ENCODE data around the gene C17orf67.

Gene C17orf67

DNA sequence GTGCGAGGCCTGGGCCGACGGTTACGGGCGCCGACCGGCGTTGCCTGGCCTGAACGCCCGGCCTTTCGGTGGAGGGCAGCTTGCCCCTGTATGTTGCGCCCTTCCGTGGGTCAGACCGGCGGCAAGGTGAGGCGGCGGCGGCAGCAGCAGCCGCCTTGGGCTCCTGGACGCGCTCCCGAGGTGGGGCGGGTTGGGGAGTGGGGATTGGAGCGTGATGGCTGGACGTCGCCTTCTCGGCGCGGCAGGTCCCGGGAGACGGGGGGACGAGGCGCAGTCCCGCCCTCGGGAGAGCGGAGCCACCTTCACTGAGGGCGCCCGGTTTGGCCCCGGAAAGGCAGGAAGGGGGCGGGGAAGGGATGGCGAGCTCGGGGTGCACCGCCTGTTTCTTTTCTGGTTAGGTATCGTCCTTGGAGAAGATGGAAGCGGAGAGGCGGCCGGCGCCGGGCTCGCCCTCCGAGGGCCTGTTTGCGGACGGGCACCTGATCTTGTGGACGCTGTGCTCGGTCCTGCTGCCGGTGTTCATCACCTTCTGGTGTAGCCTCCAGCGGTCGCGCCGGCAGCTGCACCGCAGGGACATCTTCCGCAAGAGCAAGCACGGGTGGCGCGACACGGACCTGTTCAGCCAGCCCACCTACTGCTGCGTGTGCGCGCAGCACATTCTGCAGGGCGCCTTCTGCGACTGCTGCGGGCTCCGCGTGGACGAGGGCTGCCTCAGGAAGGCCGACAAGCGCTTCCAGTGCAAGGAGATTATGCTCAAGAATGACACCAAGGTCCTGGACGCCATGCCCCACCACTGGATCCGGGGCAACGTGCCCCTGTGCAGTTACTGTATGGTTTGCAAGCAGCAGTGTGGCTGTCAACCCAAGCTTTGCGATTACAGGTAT lies 902 bp upstream of the C17orf67 start:
- DNase-seq (ENCODE audit: low read depth, low spot score) = no peak
- peak overlapping the region; percentile 68 for H3K4me3 ChIP-seq (ENCODE audit: low read length)

DNA sequence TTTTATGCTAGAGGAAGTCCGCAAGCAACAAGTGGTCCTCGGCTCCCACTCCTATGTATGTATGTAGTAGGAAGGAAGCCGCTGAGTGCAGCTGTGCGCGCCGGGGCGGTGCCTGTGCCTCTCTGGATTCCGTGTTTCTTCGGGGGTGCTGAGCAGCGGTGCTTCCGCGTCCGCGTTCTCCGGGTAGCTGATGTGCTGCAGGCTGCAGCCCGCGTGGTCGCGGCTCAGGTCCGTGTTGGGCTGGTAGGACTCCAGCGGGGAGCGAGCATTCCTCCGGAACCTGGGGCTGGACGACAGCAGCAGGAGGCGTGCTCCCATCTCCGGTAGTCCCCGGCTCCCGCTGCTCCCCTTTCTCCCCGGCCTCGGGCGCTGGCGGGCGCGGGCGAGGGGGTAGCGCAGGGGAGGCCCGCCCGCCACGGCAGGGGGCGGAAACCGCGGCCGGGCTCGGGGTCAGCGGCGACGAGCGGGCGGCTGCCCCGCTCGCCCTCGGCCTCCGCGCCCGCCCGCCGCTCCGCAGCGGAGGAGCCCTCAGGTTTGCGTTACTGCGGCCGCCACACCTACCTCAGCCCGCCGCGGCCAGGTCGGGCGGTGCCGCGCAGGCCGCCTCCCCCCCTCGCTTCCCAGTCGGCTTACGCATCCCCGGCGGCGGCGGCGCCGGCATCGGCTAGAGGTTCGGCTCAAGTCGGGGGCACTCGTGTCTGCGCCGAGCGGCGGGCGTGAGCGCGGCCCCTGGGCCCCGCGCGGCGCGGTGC lies 487 bp downstream of the C17orf67 start:
- peak overlapping the region; percentile 78 for H3K4me3 ChIP-seq (ENCODE audit: low read length)
- DNase-seq (ENCODE audit: low read depth, low spot score) = peak; percentile 67

DNA sequence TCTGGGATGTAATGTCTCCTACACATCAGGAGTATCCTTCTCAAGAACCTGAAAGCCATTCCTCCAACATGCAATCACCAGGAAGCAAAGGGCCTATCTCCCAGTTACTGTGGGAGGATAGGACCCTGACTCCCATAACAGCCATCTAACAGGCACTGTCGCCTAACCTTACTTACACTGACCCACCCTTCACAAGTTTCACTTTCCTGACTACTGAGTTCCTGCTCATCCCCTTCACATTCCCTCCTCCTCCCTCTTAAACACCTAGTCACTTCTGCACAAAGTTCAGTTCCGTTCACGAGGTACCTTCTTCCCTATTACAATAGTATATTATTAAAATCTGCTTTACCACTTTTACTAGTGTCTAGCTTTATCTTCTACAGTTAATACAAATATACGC lies 1.3 kb downstream of the C17orf67 start:
- DNase-seq (ENCODE audit: low read depth, low spot score) = no peak
- peak overlapping the region; percentile 78 for H3K4me3 ChIP-seq (ENCODE audit: low read length)

DNA sequence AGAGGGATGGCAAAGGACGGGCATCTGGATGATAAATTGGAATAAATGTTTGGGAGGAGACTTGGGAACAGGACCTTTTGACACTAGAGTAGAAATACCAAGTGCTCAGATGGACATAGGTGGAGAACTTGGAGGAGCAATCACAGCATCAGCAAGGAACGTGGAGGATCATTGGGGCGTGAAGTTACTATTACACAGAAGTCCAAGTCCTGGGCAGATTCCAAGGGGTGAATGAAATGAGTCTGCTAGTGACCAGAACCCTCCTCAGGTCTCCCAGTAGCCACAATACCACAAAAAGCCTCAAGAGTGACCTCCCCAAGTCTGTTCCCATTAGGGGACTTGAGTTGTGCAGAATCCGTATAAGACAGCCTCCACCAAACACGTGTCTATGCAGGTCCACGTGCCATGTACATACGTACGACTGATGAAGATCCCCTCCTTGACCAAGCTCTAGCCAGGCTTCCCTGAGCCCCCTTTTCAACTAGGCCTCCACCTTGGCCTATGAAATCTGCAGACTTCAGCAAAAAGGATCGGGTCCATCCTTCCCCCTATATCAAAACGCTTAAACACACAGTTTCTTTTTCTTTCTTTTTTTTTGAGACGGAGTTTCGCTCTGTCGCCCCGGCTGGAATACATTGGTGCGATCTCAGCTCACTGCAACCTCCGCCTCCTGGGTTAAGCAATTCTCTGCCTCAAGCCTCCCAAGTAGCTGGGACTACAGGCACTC lies 2.2 kb downstream of the C17orf67 start:
- DNase-seq (ENCODE audit: low read depth, low spot score) = no peak
- no peak overlapping the region for H3K4me3 ChIP-seq (ENCODE audit: low read length)

DNA sequence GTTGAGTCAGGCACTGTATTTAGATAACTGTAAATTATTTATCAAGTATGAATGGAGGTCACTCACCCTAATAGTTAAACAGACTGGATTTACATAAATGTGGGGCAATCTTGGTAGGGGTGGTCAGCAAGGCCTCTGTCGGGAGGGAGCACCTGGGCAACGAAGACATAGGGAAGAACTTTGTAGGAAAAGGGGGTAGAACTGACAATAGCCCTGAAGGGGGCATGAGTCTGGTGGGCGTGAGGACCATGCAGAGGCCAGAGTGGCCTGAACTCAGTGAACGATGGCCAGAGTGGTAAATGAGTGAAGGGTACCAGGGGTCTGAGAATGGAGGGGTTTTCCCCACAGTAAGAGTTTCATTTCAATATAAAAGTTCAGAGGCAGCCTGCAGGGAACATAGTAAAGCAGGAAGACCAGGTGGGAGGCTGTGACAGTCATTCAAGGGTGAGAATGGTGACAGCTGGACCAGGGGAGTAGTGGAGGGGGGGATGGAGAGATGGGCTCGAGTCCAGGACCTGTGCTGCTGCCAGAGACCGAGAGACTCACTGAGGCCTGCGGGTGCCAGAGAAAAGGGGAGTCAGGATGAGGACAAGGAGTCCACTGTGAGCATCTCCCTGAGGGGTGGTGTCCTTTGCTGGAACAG lies 2.9 kb downstream of the C17orf67 start:
- DNase-seq (ENCODE audit: low read depth, low spot score) = no peak
- no peak overlapping the region for H3K4me3 ChIP-seq (ENCODE audit: low read length)

DNA sequence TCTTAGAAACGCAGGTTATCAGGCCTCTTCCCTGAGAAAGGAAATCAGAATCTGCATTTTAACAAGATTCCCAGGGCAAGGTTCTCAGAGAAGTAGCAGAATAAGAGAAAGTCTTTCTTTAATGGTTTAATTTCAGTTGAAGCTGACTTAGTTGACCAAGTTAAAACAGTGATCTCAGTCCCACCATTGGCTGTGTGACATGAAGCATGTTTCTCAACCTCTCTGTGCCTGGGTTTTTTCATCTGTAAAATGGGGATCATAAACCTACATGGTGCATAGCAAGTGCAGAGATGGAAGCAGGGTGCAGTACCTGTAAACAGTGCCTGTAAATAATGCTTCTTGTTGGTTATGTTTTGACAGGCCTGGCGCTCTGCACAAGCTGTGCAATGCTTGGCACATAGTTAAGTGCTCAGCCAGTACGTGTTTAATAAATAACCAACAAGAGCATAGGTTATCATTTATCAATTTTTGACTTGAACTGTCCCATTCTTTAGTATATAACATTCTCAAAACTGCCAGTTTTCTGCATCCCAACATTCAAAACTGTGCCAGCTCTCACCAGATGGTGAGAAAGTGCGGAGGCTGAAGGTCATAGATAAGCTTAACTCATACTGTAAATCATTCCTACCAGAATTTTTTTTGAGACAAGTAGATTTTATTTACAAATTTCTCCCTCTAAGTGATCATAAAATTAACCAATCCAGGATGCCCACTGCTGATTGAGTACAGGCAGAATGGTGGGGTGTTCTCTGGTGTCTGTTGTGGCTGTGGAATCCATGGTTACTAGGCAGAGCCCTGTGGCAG lies 6.9 kb downstream of the C17orf67 start:
- H3K4me3 ChIP-seq (ENCODE audit: low read length) = no peak overlapping the region
- DNase-seq (ENCODE audit: low read depth, low spot score) = no peak

DNA sequence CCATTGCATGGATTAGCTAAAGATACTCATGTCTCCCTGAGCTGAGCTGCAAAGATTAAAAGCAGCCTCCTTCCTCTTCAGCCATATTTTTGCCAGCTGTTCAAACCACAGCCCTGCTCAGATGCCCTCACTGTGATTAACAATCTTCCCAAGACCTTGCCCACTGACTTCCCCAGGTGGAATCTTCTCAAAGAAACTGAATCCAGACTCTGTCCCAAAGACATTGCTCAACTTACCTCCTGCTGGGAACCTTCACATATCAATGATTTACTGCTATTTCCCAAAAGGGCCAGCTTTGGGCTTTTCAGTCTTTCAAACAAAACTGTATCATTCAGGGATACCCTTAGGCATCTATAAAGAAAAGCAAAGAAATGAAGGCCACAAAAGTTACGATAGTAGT lies 9.2 kb downstream of the C17orf67 start:
- DNase-seq (ENCODE audit: low read depth, low spot score) = no peak
- H3K4me3 ChIP-seq (ENCODE audit: low read length) = no peak overlapping the region

DNA sequence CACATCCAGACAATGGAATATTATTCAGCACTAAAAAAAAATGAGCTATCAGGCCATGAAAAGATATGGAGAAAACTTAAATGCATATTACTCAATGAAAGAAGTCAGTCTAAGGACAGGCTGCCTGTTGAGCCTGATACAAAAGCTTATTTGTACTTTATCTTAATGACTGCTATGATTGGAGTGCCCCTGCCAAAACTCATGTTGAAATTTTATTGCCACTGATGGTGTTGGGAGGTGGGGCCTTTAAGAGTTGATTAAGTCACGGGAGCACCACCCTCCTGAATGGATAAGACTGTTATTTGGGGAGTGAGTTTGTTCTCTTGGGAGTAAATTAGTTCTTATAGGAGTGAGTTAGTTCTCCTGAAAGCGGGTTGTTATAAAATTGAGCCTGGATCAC lies 9.9 kb downstream of the C17orf67 start:
- no peak for DNase-seq (ENCODE audit: low read depth, low spot score)

DNA sequence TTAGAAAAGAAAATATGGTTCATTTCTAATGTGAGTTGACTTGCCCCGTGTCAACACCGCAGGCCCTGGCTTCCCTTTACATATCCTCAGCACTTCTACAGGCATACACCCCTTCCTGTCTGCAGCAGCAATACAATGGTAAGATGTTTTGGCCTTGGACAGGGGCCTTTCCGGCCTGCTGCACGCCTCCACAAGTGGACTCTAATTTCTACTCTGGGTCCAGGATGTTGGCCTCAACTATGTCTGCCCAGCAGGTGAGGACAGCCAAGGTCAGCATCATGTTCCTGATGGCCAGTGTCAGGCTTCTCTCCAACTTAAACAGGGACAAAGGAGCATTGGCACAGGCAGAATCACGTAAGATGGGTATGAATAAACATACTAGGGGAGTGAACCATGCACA lies 11.0 kb downstream of the C17orf67 start:
- no peak overlapping the region for H3K4me3 ChIP-seq (ENCODE audit: low read length)
- no peak for DNase-seq (ENCODE audit: low read depth, low spot score)

More for the DNA sequence above, 9.9 kb downstream of the C17orf67 start:
- H3K4me3 ChIP-seq (ENCODE audit: low read length) = no peak overlapping the region

DNA sequence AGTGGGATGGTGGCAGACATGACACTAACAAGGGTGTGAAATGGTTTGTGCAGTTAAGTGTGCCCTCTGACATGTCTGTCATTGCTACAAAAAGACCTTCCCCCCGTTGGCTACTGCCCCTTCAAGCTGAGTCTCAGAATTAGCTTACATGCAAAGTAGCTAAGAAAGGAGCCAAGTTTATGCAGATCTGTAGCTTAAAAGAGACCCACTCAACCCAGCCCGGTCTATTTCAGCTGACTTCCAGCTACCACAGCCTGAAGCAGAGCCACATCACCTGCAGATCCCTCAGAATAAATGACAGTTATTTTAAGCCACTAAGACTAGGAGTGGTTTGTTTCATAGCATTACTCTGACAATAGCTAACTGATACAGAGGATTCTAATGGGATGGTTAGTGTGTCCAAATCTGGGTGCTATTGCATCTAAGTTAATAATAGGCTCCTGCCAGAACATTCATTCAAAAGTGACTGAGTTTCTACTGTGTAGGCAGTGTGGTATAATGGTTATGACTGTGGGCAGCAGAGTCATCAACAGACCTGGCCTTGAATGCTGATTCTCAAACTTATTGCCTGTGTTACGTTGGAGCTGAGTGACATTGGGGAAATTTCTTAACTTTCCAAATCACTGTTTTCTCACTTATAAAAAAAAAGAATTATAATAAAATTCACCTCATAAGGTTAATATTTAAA lies 11.7 kb downstream of the C17orf67 start:
- no peak overlapping the region for H3K4me3 ChIP-seq (ENCODE audit: low read length)
- peak; percentile 60 for DNase-seq (ENCODE audit: low read depth, low spot score)

DNA sequence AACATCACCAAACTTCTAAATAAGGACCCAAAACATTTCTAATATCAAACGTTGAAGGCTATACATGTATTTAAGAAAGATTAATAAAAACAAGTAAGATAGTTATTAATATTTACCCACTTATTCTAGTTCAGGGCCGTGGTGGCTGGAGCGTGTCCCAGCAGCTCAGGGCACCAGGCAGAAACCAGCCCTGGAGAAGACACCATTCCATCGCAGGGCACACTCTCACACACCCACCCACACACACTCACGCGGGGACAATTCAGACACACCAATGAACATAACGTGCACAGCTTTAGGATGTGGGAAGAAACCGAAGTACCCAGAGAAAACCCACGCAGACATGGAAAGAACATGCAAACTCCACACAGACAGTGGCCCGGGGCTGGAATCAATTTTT lies 13.5 kb downstream of the C17orf67 start:
- DNase-seq (ENCODE audit: low read depth, low spot score) = no peak
- no peak overlapping the region for H3K4me3 ChIP-seq (ENCODE audit: low read length)

DNA sequence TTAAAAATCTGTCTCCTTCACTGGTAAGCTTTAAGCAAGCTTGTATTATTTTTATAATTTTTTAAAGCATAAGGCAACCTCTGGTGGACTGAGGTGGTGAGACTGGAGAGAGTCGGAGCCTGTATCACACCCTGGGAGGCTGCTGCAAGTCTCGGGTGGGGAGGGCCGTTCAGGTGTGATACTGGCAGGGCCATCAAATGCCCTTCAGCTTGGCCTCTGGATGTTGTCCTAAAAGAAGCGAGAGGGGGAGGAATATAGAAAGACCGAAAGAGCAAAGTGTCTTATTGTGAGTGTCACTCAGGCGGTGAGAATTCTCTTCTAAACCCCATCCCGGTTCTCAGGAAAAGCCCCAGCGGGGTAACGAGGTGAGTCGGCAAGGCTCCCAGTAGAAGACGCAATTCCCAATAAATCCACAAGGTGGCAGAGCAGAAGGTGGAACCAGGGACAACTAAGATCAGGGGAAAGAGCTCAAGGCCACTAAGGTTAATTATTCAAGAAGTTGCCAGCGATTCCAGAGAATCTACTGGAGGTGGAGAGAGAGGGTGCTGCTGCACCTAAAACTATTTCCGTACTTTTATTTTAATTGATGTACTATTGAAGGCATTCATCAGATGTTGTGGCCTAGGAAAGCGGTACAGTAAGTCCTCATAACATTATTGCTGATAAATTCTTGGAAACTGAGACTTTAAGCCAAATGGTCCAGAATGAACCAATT lies 14.1 kb downstream of the C17orf67 start:
- no peak overlapping the region for H3K4me3 ChIP-seq (ENCODE audit: low read length)
- DNase-seq (ENCODE audit: low read depth, low spot score) = peak; percentile 82

DNA sequence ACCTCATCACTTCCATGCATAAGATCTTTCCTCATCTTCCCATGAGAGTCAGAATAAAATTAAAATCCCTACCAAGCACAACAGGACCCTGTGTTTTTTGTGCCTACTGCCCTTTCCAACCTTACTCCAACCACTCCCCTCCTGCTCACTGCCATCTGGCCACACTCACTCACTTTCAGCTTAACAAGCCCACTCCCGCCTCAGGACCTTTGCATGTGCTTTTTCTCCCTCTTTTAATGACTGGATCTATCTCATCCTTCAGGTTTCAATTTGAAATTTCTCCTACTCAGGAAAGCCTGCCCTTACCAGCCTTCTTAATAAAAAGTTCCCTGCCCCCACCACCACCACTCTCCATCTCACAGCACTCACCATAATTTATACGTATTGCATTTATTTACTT lies 14.7 kb downstream of the C17orf67 start:
- H3K4me3 ChIP-seq (ENCODE audit: low read length) = no peak overlapping the region
- no peak for DNase-seq (ENCODE audit: low read depth, low spot score)

DNA sequence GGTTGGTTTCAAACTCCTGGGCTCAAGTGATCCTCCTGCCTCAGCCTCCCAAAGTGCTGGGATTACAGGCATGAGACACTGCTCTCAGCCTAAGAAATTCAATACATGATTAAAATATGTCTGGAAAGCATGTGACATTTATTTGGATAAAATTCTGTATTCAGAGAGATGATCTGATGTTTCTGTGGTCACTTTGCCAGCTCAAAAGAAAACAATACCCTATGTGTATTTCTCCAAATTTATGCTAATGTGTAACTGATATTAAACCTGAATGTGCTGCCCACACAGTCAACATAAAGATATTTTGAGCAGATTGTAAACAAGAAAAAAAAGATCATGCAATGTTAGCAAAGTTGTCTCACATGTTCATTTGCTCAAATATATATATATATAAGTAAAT lies 16.7 kb downstream of the C17orf67 start:
- no peak for DNase-seq (ENCODE audit: low read depth, low spot score)
- no peak overlapping the region for H3K4me3 ChIP-seq (ENCODE audit: low read length)

DNA sequence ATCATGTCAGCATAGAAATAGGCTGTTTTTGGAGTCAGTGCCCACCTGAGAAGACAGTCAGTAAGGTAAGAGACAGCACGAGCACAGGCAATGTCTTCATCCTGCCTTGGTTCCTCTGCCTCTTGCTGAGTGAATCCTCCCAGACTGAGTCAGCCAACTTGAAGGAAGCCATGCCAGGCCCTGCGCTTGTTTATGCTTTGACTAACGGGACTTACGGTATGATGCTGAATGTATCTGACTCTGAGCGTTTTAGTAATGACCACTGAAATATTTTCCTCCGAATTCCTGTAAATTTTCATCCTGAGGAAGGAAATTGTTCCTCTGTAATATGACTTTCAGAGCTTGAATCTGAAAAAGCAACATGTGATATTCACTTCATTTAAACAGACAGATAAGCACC lies 18.0 kb downstream of the C17orf67 start:
- H3K4me3 ChIP-seq (ENCODE audit: low read length) = no peak overlapping the region
- no peak for DNase-seq (ENCODE audit: low read depth, low spot score)

DNA sequence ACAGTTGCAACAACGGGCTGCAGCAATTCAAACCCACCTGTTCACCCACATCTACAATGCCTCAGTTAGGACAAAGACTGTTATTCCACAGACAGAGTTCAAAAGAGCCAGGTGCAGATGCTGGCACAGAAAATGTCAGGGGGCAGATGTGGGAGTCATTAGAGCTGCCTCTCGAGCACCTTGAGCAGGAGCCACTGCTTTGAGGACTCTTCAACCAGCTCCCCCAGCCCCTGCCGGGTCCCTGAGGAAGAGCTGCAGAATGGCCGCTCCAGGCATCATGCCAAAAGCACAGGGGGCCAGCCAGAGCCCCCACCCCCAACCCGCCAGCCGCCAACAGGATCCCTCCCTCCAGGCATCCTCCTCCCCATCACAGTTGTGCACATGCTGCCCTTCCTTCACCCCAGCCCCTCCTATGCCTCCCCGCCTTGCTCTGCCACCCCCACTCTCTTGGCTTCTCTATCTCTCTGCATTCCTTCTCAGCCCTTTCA lies 20.8 kb downstream of the C17orf67 start:
- H3K4me3 ChIP-seq (ENCODE audit: low read length) = peak overlapping the region; percentile 31
- DNase-seq (ENCODE audit: low read depth, low spot score) = peak; percentile 92

Data from Jurkat, Clone E6-1 (cell line).